Stomach smooth muscle (tissue), 2 donors: Measurements from ENCODE around the gene OXLD1.

Experiments used
- H3K27ac ChIP-seq: one replicate; pipeline ENCODE4 v1.7.0; 2013; ENCODE audit warnings: mild to moderate bottlenecking, low read length, inconsistent platforms
- H3K27me3 ChIP-seq, 2 donors: one replicate each; pipeline ENCODE4 v1.7.0; 2013; ENCODE audit warnings: low read length in 2 of 2; ENCODE audit not compliant: insufficient read depth in 2 of 2, control insufficient read depth in 1 of 2
- H3K36me3 ChIP-seq, 2 donors: one replicate each; pipeline ENCODE4 v1.7.0; 2013; ENCODE audit warnings: low read length in 2 of 2; ENCODE audit not compliant: control insufficient read depth in 2 of 2, insufficient read depth in 2 of 2
- H3K4me1 ChIP-seq: one replicate; pipeline ENCODE4 v1.7.0; 2013; ENCODE audit warnings: low read length; ENCODE audit not compliant: control insufficient read depth, insufficient read depth
- H3K4me3 ChIP-seq, 2 donors: one replicate each; pipeline ENCODE4 v1.7.0; 2013; ENCODE audit warnings: low read length in 2 of 2
- H3K9ac ChIP-seq, 2 donors: one replicate each; pipeline ENCODE4 v1.7.0; 2013; ENCODE audit warnings: low read length in 2 of 2, mild to moderate bottlenecking in 1 of 2
- H3K9me3 ChIP-seq, 2 donors: one replicate each; pipeline ENCODE4 v1.7.0; 2013; ENCODE audit warnings: low read length in 2 of 2; ENCODE audit not compliant: control insufficient read depth in 2 of 2
- donor health status: healthy.
- donor health status: Pancreatic carcinoma.

Gene OXLD1

DNA sequence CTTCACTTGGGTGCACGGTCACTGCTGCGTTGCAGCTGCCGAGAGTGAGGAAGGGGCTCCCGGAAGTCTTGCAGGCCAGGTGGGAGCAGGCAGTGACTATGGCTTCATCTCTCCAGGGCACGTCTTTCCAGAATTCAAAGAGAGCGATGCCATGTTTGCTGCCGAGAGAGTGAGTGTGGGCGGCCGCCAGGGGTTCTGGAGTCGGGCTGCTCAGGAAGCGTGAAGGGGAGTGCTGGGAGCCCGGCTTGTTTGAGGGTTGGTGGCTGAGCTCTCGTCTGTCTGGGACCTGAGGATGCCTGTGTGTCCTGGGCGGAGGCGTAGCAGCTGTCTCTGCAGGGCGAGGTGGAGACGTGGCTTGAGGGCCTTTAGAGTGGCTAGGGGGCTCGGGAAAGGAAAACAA is 23.7 kb upstream of the OXLD1 start:
- Histone ChIP-seq H3K36me3 (peaks cover 34 to 54% of the 10 kb centered on the region in 2 donors), H3K27me3 (no peaks in the 10 kb centered on the region), H3K4me1 (peaks cover 9% of the 10 kb centered on the region), H3K9ac (no peak overlapping the region), H3K27ac (no peak overlapping the region), H3K9me3 (no peaks in the 10 kb centered on the region), H3K4me3 (no peak overlapping the region)

DNA sequence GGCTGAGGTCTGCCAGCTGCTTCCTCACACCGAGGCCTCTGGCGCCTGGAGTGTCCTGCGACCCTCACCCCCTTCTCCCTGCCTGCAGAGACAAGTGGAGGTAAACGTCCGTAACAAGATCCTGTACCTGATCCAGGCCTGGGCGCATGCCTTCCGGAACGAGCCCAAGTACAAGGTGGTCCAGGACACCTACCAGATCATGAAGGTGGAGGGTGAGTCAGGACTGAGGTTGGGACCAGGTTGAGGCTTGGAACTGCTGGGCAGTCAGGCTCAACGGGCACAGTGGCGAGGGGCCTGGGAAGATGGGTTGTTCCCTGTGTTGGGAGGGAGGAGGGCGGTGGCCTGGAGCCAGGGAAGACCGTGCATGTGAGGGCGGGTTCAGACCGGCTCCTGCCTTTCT is 22.2 kb upstream of the OXLD1 start:
- Histone ChIP-seq H3K27ac (no peak overlapping the region), H3K27me3 (no peaks in the 10 kb centered on the region), H3K9me3 (no peaks in the 10 kb centered on the region), H3K4me1 (peaks cover 15% of the 10 kb centered on the region), H3K36me3 (peaks cover 23 to 44% of the 10 kb centered on the region in 2 donors), H3K4me3 (no peak overlapping the region), H3K9ac (no peak overlapping the region)

DNA sequence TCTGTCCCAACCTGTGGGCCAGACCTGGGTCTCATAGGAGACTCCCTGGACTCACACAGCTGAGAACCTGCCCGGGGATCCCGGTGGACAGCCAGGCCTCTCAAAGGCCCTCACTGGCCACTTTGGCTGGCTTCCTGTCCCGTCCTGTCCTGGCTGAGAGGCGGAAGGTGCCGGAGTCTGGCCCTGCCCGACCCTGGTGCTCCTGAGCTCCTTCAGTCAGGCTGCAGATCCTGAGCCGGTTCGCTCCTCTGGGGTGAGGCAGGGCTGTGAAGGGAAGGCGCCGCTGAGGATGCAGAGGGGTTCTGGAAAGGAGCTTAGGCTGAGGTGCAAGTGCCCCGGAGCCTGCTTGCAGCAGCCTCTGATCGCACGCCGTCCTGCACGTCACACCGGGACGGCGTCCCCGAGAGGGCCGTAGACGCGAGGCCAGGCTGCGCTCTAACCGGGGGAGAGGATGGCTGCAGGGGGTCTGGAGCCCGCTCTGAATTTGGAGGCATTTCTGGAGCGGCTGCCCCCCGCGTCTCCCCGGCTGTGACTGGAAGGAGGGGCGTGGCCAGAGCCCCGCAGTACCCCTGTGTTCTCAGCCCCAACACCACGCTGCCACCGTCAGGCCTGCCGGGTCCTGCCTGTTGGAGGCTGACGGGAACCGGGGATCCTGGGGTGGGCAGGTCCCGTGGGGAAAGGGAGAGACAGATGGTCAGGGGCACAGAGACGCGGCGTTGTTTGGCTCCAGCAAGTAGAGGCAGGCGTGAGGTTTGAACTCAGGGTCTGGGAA is 21.6 kb upstream of the OXLD1 start:
- Histone ChIP-seq H3K27me3 (no peaks in the 10 kb centered on the region), H3K4me3 (no peak overlapping the region), H3K9ac (no peak overlapping the region), H3K9me3 (no peaks in the 10 kb centered on the region), H3K4me1 (peaks cover 20% of the 10 kb centered on the region), H3K36me3 (peaks cover 23 to 41% of the 10 kb centered on the region in 2 donors), H3K27ac (no peak overlapping the region)

DNA sequence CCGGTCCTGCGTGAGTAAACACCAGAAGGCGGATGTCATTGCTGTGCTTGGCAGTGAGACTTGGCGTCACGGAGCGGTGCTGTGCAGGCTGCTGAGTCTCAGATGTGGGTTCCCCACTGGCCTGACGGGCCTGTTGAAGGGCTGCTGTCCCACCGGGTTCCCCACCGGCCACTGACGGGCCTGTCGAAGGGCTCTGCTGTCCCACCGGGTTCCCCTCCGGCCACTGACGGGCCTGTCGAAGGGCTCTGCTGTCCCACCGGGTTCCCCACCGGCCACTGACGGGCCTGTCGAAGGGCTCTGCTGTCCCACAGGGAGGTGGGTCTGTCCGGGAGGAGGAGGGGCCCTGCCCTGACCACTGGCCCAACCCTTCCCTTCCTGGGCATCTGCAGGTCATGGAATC is 20.2 kb upstream of the OXLD1 start:
- Histone ChIP-seq H3K36me3 (peaks cover 19 to 32% of the 10 kb centered on the region in 2 donors), H3K4me3 (no peak overlapping the region), H3K9me3 (no peaks in the 10 kb centered on the region), H3K27ac (no peak overlapping the region), H3K27me3 (no peaks in the 10 kb centered on the region), H3K4me1 (peaks cover 26% of the 10 kb centered on the region), H3K9ac (no peak overlapping the region)

- H3K27ac ChIP-seq = no peak overlapping the region
- H3K4me1 ChIP-seq = peaks cover 26% of the 10 kb centered on the region
These were observed 18.7 kb upstream of the OXLD1 start for GRCh38 chr17:81685108-81685507.

DNA sequence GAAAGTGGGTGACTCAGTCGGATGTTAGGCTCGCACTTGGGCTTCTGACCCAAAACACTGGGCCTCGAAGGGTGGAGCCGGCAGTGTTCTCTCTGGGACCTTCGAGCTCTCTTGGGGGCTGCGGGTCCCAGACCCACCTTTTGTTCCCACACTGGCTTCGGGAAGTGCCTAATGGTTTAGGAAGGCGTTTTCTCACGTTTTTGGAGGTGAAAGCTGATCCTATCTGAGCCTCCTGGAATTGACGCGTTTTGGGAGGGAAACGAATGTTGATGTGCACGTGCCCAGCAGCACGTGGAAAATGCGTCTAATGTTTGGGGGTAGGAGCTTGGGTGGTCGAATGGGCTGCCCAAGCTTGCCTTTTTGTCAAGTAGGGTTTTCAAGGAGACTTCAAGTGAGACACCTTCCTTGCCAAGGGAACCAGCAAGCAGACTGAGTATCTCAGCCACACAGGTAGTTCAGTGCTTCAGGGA is 18.1 kb upstream of the OXLD1 start:
- H3K4me1 ChIP-seq = peaks cover 26% of the 10 kb centered on the region
- no peak overlapping the region for H3K27ac ChIP-seq

More at GRCh38 chr17:81685108-81685507, 18.7 kb upstream of the OXLD1 start:
- Histone ChIP-seq H3K27me3 (no peaks in the 10 kb centered on the region), H3K4me3 (peak overlapping the region; percentile 81 to 92), H3K9ac (peak overlapping the region; percentile 68 to 80), H3K36me3 (peaks cover 8 to 24% of the 10 kb centered on the region in 2 donors), H3K9me3 (no peaks in the 10 kb centered on the region)

DNA sequence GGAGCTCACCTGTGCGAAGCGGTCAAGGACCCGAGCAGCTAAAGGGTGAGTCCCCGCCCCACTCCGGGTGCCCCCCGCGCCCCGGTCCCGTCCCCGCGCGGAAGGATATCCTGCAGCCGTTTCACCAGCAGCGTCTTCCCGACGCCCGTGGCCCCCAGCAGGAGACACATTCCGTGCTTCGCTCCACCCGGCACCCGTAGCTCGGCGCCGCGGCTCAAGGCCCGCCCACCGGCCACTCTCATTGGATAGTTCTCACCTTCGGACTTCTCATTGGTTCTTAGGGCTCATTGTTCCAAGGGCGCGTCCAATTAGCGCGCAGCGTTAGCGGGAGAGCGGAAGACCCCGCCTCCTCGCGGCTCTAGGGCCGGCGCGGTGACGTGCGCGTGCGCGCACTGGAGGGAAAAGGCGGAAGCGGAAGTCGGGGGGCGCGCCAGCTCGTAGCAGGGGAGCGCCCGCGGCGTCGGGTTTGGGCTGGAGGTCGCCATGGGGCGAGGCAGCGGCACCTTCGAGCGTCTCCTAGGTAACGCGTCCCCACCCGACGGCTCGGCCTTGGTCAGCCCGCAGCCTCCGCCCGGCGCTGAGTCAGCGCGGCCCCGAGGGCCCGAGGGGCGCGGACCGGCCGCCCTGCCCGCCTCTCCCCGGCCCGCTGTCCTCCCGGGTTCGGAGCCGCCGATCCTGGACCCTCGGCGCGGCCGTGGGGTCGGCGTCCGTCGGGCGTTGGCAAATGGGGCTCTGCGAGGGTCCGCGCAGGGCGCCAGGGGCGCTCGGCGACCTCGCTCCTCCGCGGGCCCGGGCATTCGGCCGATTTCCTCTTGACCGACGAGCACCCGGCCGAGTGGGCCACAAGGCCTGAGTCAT is 17.4 kb upstream of the OXLD1 start, which contains the start of the genes ARL16 and HGS:
Gene ARL16 (minus strand): TSS at position 214 of the 858 bp plus-strand sequence. CDS start 44 bp downstream, at position 170.
Gene HGS (plus strand): TSS at position 428 of the 858 bp plus-strand sequence. CDS start 56 bp downstream, at position 484.
- peaks cover 26% of the 10 kb centered on the region for H3K4me1 ChIP-seq
- H3K27ac ChIP-seq = peak within 1 kb of the TSS; percentile 55
- H3K9ac ChIP-seq = peak within 1 kb of the TSS; percentile 82 to 83
- peaks cover 5 to 18% of the 10 kb centered on the region in 2 donors for H3K36me3 ChIP-seq
- H3K27me3 ChIP-seq = no peaks in the 10 kb centered on the region
- peak within 1 kb of the TSS; percentile 82 to 92 for H3K4me3 ChIP-seq
- no peaks in the 10 kb centered on the region for H3K9me3 ChIP-seq

More for the DNA sequence above, 18.1 kb upstream of the OXLD1 start:
- peaks cover 7 to 24% of the 10 kb centered on the region in 2 donors for H3K36me3 ChIP-seq
- H3K9ac ChIP-seq = peak overlapping the region; percentile 68 to 80
- no peaks in the 10 kb centered on the region for H3K27me3 ChIP-seq
- peak overlapping the region; percentile 81 to 92 for H3K4me3 ChIP-seq
- H3K9me3 ChIP-seq = no peaks in the 10 kb centered on the region

DNA sequence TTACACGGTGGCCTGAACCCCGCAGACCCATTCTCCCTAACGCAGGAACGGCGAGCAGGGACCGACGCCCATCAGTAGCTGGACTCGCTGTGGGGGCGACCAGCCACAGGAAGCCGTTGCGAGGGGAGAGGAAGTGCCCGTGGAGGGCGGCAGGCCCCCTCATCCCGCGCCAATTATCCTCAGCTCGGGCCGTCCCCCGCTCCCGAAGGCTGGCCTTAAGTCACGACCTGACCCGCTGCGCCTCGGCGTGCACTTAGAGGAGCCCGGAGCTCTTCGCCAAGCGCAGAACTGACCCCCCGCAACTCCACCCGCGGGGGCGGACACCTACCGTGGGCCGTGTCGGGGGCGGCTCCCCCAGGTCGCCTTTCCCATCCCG is 16.8 kb upstream of the OXLD1 start:
- Histone ChIP-seq H3K36me3 (peaks cover 5 to 14% of the 10 kb centered on the region in 2 donors), H3K9me3 (no peaks in the 10 kb centered on the region), H3K27ac (peak overlapping the region; percentile 55), H3K9ac (peak overlapping the region; percentile 82 to 83), H3K4me3 (peak overlapping the region; percentile 82 to 92), H3K27me3 (no peaks in the 10 kb centered on the region), H3K4me1 (peaks cover 26% of the 10 kb centered on the region)

DNA sequence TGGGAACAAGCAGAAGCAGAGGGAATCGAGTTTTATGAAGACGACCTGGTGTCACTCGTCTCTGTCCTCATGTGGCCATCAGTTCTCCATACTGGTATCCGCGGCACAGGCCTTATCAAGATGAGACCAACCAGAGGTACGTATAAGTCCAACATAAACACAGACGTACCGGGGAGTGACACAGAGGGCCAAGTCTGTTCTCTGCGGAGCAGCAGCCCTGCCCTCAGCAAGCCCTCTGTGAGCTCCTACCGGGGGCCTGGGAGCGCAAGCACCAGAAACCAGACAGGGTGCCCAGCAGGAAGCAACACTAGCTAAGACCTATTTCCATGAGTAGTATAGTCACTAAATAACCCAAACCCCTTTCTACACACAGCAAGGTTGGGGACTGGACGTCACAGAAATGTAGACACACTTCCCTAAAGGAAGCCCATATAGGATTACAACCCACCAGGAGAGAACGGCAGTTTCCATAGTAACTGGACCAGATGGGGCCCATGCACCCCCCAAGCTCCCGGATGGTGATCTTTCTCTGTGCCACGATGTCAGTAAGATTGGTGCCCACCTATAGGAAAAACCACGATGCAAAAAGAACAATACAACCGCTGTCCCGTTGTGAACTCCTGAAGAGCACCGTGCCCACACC is 16.3 kb upstream of the OXLD1 start:
- peak overlapping the region; percentile 82 to 92 for H3K4me3 ChIP-seq
- H3K4me1 ChIP-seq = peaks cover 26% of the 10 kb centered on the region
- no peaks in the 10 kb centered on the region for H3K27me3 ChIP-seq
- H3K27ac ChIP-seq = no peak overlapping the region
- H3K9ac ChIP-seq = peak overlapping the region; percentile 82 to 83
- no peaks in the 10 kb centered on the region for H3K9me3 ChIP-seq
- H3K36me3 ChIP-seq = peaks cover 5 to 14% of the 10 kb centered on the region in 2 donors

GRCh38 chr17:81681672-81682071 is 15.3 kb upstream of the OXLD1 start:
- peaks cover 26% of the 10 kb centered on the region for H3K4me1 ChIP-seq
- H3K36me3 ChIP-seq = peaks cover 5 to 9% of the 10 kb centered on the region in 2 donors
- no peak overlapping the region for H3K4me3 ChIP-seq
- H3K27me3 ChIP-seq = no peaks in the 10 kb centered on the region
- H3K27ac ChIP-seq = no peak overlapping the region
- H3K9me3 ChIP-seq = no peaks in the 10 kb centered on the region
- H3K9ac ChIP-seq = no peak overlapping the region
